ENCODE results near the gene ADAM30.
A peak's percentile ranks its signal among the peaks of the same experiment; 100 is the strongest.
"Not testable (repeated sequence)": the region's sequence is repeated elsewhere in the genome, so short reads cannot be mapped to it uniquely, and the experiment has no call there.

The ADAM30 gene

DNA sequence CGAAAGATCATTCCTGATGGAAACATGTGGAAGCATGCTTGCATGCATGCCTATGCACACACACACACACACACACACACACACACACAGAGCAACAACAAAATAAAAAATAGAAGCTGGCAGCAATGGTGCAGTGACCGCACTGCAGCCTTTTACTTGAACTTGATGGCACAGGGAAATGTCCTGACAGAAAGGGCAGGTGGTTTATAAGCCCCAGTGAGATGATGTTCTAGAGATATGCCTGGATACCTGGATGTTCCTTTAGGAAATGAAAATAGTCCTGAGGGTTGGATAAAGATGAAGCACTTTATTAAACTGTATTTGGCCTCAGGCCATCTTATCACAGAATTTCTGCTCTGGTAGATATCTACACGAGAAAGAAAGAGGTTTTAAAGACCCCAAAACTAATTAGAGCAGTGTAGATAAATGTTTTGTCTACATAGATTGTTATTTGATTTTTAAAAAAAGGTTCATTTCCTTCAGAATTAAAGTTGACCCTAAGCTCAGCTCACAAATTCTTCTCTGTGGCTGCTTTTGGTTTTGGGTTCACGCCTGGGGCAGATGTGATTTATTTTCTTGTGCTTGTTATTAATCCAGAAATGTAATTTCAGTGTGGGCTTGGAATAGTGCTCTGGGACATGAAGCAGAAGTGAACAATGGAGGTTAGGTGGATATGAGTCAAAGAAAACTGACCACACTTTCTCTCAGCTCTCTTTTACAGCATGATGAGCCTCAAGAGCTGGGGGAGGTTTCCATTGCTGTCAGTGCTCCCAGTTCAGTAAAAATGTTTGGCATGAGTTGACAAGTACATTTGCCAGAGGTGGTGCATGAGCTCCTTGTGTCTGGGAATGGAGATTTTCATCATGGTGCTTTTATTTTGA, 22.9 kb downstream of the ADAM30 start:
- DNase-seq, result no peak

DNA sequence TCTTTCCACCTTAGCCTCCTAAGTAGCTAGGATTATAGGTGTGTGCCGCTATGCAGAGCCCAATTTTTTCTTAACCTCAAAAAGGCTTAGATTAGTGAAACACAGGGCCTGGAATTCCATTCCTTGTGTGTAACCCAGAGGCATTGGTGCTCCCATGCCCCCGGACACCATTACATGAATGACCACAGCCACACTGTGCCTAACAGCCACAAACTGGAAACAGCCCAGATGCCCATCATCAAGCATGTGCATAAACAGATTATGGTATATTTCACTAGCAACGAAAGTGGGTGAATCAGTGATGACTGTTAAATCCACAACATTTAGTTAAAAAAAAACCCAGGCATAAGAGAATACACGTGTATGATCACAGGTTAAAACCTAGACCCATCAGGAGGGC, 24.4 kb downstream of the ADAM30 start:
- DNase-seq, result no peak

DNA sequence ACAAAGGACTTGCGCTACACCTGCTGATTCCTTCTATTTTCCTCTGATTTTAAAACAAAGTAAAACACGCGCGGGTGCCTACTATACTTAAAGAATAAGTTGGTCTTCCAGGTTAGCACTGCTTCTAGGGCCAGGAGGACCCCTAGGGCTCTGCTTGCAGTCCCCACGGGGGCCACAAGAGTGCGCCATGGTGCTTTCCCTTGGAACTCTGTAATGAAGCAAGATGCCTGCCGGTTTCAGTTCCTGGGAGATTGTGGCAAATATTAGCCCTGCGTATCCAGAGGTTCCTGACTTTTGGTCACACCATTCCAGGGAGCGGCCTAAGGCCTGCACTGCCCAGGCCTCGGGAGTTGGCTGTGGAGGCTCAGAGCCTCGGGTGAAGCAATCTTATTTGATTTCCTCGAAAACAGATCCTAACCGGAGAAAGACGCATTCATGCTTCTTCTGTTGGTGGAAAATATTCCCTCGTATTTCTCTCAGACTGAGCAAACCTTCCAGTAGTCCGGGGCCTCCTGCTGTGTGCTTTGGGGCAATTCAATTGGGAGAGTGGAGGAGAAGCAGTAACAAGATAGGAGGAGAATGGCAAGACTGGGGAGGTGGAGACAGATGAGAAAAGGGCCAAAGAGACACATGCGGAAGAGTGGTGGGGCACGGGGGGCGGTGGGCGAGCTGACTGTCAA, 25.3 kb downstream of the ADAM30 start:
- peak; percentile 67 for DNase-seq

- no peak for DNase-seq
These were observed 26.3 kb downstream of the ADAM30 start for GRCh38 chr1:119869995-119870394.

DNA sequence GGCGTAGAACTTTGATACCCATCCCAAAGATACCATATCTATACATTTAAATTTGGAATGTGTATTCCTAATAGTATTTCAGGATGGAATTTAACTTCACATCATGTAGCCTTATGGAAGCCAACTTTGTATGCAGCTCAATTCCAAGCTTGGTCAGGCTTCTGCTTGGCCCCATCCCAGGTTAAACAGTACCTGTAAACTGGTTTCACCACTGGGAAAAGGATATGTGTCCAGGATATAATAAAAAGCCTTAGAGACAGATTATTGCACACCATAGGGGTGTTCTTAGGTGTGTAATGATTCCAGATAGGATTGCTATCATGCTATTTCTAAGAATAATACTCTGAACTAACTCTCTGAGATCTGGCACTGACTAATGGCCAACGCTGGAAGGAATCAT, 28.1 kb downstream of the ADAM30 start:
- no peak for DNase-seq

DNA sequence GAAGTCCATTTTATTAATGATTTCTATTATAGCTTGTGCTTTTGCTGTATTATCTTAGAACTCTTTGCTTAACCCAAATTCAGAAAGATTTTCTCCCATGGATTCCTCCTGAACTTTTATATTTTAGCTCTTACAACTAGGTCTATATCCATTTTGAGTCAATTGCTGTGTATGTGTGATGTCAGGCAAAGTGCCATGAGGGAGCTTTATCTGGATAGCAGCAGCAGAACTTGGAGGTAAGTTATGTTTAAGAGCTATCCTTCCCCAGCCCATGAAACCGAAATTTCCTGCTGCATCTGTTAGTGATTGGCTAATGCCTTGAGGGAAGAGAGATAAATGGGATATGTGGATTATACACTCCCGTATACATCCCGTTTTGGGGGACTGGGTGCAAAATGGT, 29.9 kb downstream of the ADAM30 start:
- no peak for DNase-seq

GRCh38 chr1:119865627-119866026, 30.7 kb downstream of the ADAM30 start:
- no peak for DNase-seq

DNA sequence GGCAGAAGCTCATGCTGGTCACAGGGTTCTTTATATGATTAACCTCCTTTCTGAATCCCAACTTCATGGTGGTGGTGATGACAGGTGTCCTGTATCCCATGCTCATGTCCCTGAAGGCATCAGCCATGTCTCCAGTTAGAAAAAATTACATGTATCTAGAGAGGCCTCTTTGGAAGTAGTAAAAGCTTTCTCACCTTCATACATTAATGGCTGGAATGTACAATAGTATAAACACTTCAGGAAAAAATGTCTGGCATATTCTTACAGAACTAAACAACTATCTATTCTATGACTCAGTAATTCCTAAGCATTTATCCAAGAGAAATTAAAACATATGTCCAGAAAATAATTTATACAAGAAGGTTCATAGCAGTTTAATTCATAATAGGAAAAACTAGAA, 34.0 kb downstream of the ADAM30 start:
- DNase-seq, result no peak

DNA sequence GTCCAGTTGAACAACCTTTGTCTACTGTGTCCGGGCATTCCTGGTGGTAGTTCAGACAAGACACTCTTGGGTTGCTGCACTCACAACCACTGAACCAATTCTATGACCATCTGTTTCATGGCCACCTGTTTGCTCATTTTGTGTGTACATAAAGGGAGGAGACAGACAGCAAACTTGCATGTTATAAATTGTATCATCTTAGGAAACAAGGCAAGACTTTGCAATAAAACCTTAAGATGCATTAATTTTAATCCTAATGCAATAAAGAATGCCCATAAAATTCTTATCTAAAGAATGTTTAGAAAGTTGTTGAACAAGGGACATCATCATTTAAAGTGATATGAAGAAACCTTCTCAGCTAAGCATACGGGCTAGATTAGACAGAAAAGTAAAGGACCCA, 34.8 kb downstream of the ADAM30 start:
- DNase-seq, result no peak

- no peak for DNase-seq
These were observed 36.7 kb downstream of the ADAM30 start for GRCh38 chr1:119859647-119860046.

DNA sequence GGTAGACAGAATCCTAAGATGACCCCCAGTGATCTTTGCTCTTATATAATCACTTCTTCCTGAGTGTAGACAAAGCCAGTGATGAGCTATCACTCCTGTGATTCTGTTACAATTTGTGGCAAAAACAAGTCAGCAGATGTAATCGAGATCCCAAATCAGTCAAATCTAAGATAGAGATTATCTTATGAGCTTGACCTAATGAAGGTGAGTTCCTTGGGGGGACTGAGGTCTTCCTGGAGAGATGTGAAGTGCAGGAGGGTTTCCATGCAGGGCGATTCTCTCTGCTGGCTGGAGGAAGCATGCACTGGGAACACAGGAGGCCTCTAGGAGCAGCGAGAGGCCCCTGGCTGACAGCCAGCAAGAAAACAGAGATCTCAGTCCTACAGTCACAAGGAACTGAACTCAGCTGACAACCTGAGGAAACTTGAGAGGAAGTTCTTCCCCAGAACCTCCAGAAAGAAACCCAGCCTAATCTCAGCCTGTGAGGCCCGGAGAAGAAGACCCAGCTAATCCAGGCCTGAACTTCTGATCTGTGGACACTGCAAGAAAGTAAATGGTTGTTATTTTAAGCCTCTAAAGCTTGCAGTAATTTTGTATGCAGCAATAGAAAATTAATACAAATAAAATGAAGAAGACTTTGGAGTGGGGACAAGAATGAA, 37.6 kb downstream of the ADAM30 start:
- not testable (repeated sequence) for DNase-seq

GRCh38 chr1:119858126-119858525, 38.2 kb downstream of the ADAM30 start:
- no peak for DNase-seq

DNA sequence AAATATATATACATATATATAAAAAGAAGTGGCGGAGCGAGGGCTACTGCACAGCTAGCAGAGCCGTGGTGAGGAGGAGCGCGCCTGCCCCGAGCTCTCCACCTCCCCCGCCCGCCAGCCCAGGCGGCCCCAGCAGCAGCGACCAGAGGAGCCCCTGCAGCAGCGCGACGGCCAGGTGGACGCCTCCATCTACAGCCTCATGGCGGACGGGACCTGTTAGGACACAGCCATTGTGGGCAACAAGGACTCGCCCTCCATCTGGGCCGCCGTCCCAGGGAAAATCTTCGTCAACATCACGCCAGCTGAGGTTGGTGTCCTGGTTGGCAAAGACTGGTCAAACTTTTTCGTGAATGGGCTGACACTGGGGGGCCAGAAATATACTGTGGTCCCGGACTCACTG, 43.2 kb downstream of the ADAM30 start:
- DNase-seq, result no peak

- DNase-seq, result not testable (repeated sequence)
These were observed 52.1 kb downstream of the ADAM30 start for GRCh38 chr1:119844206-119844605.

Measured in COR-L47 (cell line).